B cell (primary cell): Measurements from ENCODE around the gene LCT. TPM values are rescaled to one million over a fixed set of nuclear protein-coding genes. Genes with fewer than 3 reads are reported as not detected.

Source experiments
- ATAC-seq: fragments of 200-7000 bp; cut with Tn5 transposase; one replicate; pipeline ENCODE4 v1.10.0; 2021; ENCODE audit warnings: low read depth, mild to moderate bottlenecking, moderate number of reproducible peaks, moderate library complexity
- CTCF ChIA-PET: fragments of 350-600 bp; sonication (Branson Sonifier 250); formaldehyde crosslinking; loops from one replicate; lab custom pipeline; 2021; ENCODE audit warnings: antibody characterized with exemption, inconsistent platforms; lab: Charles Lee
- POLR2A ChIA-PET: fragments of 350-600 bp; sonication (Branson Sonifier 250); formaldehyde crosslinking; loops from one replicate; lab custom pipeline; 2021; ENCODE audit warnings: antibody characterized with exemption; lab: Charles Lee
- DNase-seq: peaks from one replicate; pipeline ENCODE4 v3.0.0; 2013
- H2AFZ ChIP-seq: 2 replicates; pipeline ENCODE4 v1.6.1; 2012; ENCODE audit warnings: mild to moderate bottlenecking, low read depth, low read length; ENCODE audit not compliant: insufficient read depth, poor library complexity, severe bottlenecking
- H3K27ac ChIP-seq, 2 donors: 1 replicate in 1 of 2; 2 replicates in 1 of 2; pipeline ENCODE4 v1.5.1; 2012 to 2013; ENCODE audit warnings: low read length in 2 of 2, mild to moderate bottlenecking in 2 of 2, moderate library complexity in 1 of 2
- H3K27me3 ChIP-seq, 4 experiments: fragments of 200-600 bp in 1 of 4; sonication (generic) in 1 of 4; replicated peaks in 1 of 4; 1 replicate in 2 of 4; 2 replicates in 2 of 4; pipeline versions ENCODE4 v1.6.1 to v1.7.0; 2013 to 2016; ENCODE audit warnings: low read length in 3 of 4, mild to moderate bottlenecking in 2 of 4, mixed read lengths in 1 of 4, moderate library complexity in 1 of 4; ENCODE audit not compliant: insufficient read depth in 4 of 4, control insufficient read depth in 3 of 4; ENCODE audit errors: control extremely low read depth in 1 of 4
- H3K36me3 ChIP-seq, 2 experiments: replicated peaks in 1 of 2; 1 replicate in 1 of 2; 2 replicates in 1 of 2; pipeline versions ENCODE4 v1.6.1 to v1.7.1; 2013; ENCODE audit warnings: low read length in 1 of 2; ENCODE audit not compliant: insufficient read depth in 2 of 2, control insufficient read depth in 1 of 2; ENCODE audit errors: control extremely low read depth in 1 of 2, extremely low read depth in 1 of 2
- H3K4me1 ChIP-seq, 2 donors: fragments of 200-600 bp in 1 of 2; sonication (generic) in 1 of 2; 1 replicate in 1 of 2; 2 replicates in 1 of 2; pipeline versions ENCODE4 v1.5.1 to v1.6.1; 2013 to 2017; ENCODE audit warnings: low read length in 2 of 2; ENCODE audit not compliant: control insufficient read depth in 2 of 2, insufficient read depth in 2 of 2
- H3K4me2 ChIP-seq: replicated peaks from 2 replicates; pipeline ENCODE3; 2012; ENCODE audit warnings: mild to moderate bottlenecking, low read depth, low read length; ENCODE audit not compliant: poor library complexity, severe bottlenecking
- H3K4me3 ChIP-seq, 5 experiments: fragments of 200-600 bp in 1 of 5; sonication (generic) in 1 of 5; 1 replicate in 3 of 5; 2 replicates in 2 of 5; pipeline versions ENCODE4 v1.5.1 to v1.7.0; 2011 to 2016; ENCODE audit warnings: low read length in 4 of 5, mild to moderate bottlenecking in 4 of 5, low read depth in 2 of 5, control low read depth in 1 of 5, moderate library complexity in 1 of 5; ENCODE audit not compliant: insufficient read depth in 1 of 5; ENCODE audit errors: control extremely low read depth in 1 of 5, extremely low read depth in 1 of 5
- H3K79me2 ChIP-seq: fragments of 200-600 bp; sonication (generic); one replicate; pipeline ENCODE4 v1.6.0; 2016; ENCODE audit warnings: low read length; ENCODE audit not compliant: control insufficient read depth, insufficient read depth
- H3K9ac ChIP-seq: fragments of 200-600 bp; sonication (generic); 2 replicates; pipeline ENCODE4 v1.6.1; 2017; ENCODE audit warnings: mild to moderate bottlenecking, low read length, moderate library complexity
- H3K9me3 ChIP-seq, 3 donors: one replicate each; pipeline versions ENCODE4 v1.6.1 to v1.7.1; 2013; ENCODE audit warnings: low read length in 2 of 3; ENCODE audit not compliant: control insufficient read depth in 2 of 3, insufficient read depth in 1 of 3; ENCODE audit errors: control extremely low read depth in 1 of 3
- H4K20me1 ChIP-seq: 2 replicates; pipeline ENCODE4 v1.6.0; 2012; ENCODE audit warnings: mild to moderate bottlenecking, low read length; ENCODE audit not compliant: insufficient read depth, control insufficient read depth, poor library complexity, severe bottlenecking
- H3K27ac Mint-ChIP-seq: one replicate; pipeline ENCODE4 v1.8.0; 2021; ENCODE audit warnings: mixed read lengths
- H3K27me3 Mint-ChIP-seq: one replicate; pipeline ENCODE4 v1.8.0; 2021; ENCODE audit warnings: mixed read lengths
- H3K4me1 Mint-ChIP-seq: one replicate; pipeline ENCODE4 v1.8.0; 2021; ENCODE audit warnings: mixed read lengths
- H3K4me3 Mint-ChIP-seq: one replicate; pipeline ENCODE4 v1.8.0; 2021; ENCODE audit warnings: mixed read lengths
- H3K9me3 Mint-ChIP-seq: one replicate; pipeline ENCODE4 v1.8.0; 2022; ENCODE audit warnings: mixed read lengths; ENCODE audit not compliant: insufficient read depth
- CTCF ChIP-seq: fragments of 200-600 bp; IDR thresholded peaks from one replicate; pipeline ENCODE4 v1.8.0; 2022; ENCODE audit warnings: antibody characterized with exemption, mild to moderate bottlenecking
- EZH2 ChIP-seq: IDR thresholded peaks from 2 replicates; pipeline ENCODE4 v1.6.1; 2012; ENCODE audit warnings: borderline replicate concordance, low read depth, mild to moderate bottlenecking, moderate library complexity, low read length; ENCODE audit not compliant: insufficient read depth, poor library complexity, severe bottlenecking
- WGBS: methylation state at CpG from one replicate; pipeline ENCODE4 v1.1.5; 2013; ENCODE audit warnings: missing lambda C conversion rate; ENCODE audit not compliant: insufficient coverage; 5-methylcytosine and 5-hydroxymethylcytosine counted together
- intact Hi-C: fragments of 100-400 bp; cut with micrococcal nuclease; formaldehyde crosslinking; loops from one replicate; pipeline ENCODE4 v1.10.0; 2022
- polyA plus RNA-seq: library from polyadenylated mRNA; depleted of rRNA; stranded (reverse); fragments of >200 nt; gene quantifications from 2 replicates; pipeline ENCODE4 v1.2.3, GENCODE V29; 2012
- total RNA-seq, 2 donors: library from RNA; stranded (reverse); fragments of 120-200 nt in 1 of 2; gene quantifications; 1 replicate in 1 of 2; 2 replicates in 1 of 2; pipeline versions ENCODE4 v1.2.3 to v1.2.4, GENCODE V29; 2013 to 2022

The LCT gene
- total and polyA plus RNA-seq, 2 donors (not counting 1 experiment from before 2014, with no cell fraction given) = 0.03 to 0.07 TPM

GRCh38 chr2:135791418-135792190 lies 45.4 kb downstream of the LCT start:
- DNase-seq = no peak
- Mint-ChIP-seq H3K27ac (no peak overlapping the region), H3K9me3 (no peaks in the 10 kb centered on the region), H3K27me3 (no peaks in the 10 kb centered on the region), H3K4me1 (peaks cover 18% of the 10 kb centered on the region), H3K4me3 (no peak overlapping the region)
- Histone ChIP-seq H3K4me3 (no peak overlapping the region), H3K27me3 (no peaks in the 10 kb centered on the region), H3K36me3 (peaks cover 0 to 4% of the 10 kb centered on the region in 2 experiments), H3K4me1 (peaks cover 0 to 3% of the 10 kb centered on the region in 2 donors), H3K27ac (no peak overlapping the region), H2AFZ (no peak overlapping the region), H3K9ac (no peak overlapping the region), H3K4me2 (no peak overlapping the region), H4K20me1 (no peaks in the 10 kb centered on the region), H3K79me2 (no peaks in the 10 kb centered on the region), H3K9me3 (peaks cover 0 to 4% (median 0%) of the 10 kb centered on the region in 3 donors)
- CTCF ChIA-PET = no interaction called here
- no peak for TF ChIP-seq CTCF
- no peak for TF ChIP-seq EZH2
- ATAC-seq = no peak
- 100% methylated on average over 1 of the region's 2 CpGs for WGBS
- POLR2A ChIA-PET = no interaction called here
- intact Hi-C loops = no loop called here

- no peak overlapping the region for H3K27ac ChIP-seq
- peaks cover 0 to 11% of the 10 kb centered on the region in 2 experiments for H3K36me3 ChIP-seq
- no peak overlapping the region for H3K4me2 ChIP-seq
- no peak overlapping the region for H3K4me3 ChIP-seq
- no peak for ATAC-seq
- no peak overlapping the region for H3K27ac Mint-ChIP-seq
- ChIA-PET POLR2A (no interaction called here), CTCF (no interaction called here)
- TF ChIP-seq CTCF = no peak
- TF ChIP-seq EZH2 = no peak
- H2AFZ ChIP-seq = no peak overlapping the region
- H3K79me2 ChIP-seq = no peaks in the 10 kb centered on the region
- peaks cover 0 to 3% of the 10 kb centered on the region in 2 donors for H3K4me1 ChIP-seq
- intact Hi-C loops = no loop called here
- H3K9me3 ChIP-seq = peaks cover 0 to 7% (median 0%) of the 10 kb centered on the region in 3 donors
- H3K9ac ChIP-seq = no peak overlapping the region
- H3K27me3 ChIP-seq = no peaks in the 10 kb centered on the region
- peaks cover 18% of the 10 kb centered on the region for H3K4me1 Mint-ChIP-seq
- DNase-seq = no peak
- H3K27me3 Mint-ChIP-seq = no peaks in the 10 kb centered on the region
- H3K9me3 Mint-ChIP-seq = no peaks in the 10 kb centered on the region
- no peaks in the 10 kb centered on the region for H4K20me1 ChIP-seq
- 99% methylated on average over 8 of the region's 10 CpGs for WGBS
- no peak overlapping the region for H3K4me3 Mint-ChIP-seq
These were observed 46.6 kb downstream of the LCT start for GRCh38 chr2:135790423-135790822.
